NCI-H510A treated with DMSO at 0.1 percent for 48 hours (cell line): ENCODE measurements around the gene PLA2G4D.

Source experiments
- DNase-seq: peaks from one replicate; lab custom pipeline; 2025; lab: John Stamatoyannopoulos, UW

PLA2G4D gene

DNA sequence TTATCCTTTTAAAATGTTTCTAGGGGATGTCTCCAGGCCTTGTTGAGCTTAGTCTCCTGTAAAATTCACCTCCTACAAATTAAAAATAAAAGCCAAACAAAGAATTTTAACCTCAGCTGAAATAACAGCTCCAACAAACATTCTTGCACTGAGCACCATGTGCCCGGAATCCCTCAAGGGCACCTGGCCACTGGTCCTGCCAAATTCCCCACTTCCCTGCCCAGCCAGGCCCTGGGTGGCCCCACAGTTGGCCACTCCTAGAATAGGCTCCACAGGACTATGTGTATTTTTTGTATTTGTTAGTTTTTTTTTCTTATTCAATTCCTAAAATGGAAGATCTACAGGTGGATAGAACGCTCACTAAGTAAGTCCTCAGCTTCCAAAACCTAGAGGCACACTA, 40.4 kb downstream of the PLA2G4D start:
- DNase-seq = no peak

DNA sequence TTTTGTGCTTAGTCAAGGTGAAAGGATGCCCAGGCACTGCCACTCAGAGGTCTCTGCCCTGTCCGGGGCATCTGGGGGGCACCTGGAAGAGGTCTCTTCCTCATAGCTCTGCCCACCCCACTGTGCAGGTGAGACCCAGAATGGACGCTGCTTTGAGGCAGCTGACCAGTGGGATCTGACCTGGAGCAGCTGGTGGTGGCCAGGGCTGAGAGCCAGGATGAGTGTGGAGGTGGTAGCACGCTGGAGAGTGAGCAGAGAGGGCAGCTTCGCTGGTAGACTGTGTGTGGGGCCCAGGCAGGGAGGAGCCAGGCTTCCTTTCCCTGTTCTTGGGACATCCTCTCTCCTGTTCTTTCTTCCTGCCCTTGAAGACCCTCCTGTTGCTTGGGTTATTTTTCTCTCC, 41.4 kb downstream of the PLA2G4D start:
- no peak for DNase-seq

DNA sequence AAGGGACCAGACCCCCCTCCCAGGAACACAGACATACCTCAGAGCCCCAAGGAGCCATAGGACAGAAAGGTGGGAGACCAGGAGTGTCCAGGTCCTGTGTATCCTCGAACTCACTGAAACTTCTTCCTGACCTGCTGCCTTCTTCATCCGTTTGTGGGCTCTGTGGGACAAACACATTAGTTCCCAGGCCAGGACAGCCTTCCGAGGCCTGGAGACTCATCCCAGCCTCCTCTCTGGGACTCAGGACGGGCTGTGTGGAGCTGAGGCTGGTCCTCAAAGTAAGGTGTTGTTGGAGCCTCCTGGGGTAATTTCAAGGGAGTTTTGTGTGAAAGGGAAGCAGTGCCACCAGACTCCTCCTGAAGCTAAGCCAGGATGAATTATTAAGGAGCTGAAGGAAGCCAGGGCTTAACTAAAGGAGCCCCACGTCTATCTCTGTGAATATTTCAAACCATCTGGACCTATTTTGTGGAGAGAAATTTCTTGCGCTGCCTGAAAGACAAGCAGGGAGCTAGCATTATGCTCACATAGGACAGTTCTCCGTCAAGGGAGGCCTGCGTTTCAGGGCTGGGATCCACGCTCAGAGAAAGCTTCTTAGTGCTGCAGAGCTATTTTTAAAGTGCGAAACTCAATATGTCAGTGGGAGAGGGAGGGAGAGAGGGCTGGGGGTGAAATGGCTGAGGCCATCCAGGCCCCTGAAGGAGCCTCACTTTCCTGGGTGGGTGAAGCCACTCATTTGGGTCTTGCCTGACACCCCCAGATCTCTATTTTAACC, 43.7 kb downstream of the PLA2G4D start:
- no peak for DNase-seq

DNA sequence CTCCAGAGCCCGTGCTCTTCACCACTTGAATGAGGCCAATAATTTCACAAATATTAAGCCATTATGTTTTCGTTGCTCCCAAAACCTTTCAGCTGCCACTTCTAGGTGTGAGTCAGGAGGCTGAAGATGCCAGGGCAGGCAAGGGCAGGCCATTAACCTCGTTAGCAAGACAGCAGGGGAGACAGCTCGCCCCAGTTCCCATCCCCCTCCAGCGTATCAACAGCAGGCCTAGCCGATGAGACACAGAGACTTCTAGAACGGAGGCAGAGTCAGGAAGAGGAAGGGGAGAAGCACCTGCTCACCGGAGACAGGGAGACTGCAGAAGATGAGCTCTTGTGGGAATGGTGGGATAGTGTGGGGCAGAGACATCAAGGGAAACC, 45.6 kb downstream of the PLA2G4D start:
- no peak for DNase-seq

DNA sequence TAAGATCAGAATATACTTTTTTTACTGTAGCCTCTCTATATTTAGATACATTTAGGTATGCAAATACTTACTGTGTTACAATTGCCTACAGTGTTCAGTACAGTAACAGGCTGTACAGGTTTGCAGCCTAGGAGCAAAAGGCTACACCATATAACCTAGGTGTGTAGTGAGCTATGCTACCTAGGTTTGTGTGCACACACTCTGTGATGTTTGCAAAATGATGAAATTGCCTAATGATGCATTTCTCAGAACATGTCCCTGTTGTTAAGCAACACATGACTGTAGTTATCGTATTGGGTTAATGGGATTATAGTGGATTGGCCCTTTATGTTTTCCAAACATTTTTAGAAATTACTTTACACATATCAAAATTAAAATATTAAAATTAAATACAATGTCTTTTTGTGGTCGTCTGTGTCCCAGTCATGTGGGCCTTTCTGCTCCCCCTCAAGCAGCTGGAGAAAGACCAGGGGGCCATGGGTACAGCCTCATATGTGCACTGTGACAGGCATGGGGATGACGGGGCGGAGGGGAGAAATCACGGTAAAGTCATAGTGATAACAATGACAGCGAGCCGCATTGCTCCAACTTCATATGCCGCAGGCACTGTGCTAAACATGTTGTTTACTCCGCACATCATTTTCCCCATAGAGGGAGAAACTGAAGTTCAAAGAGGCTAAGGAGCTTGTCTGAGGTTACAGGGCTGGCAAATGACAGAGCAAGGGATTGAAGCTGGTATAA, 46.1 kb downstream of the PLA2G4D start:
- DNase-seq = no peak

DNA sequence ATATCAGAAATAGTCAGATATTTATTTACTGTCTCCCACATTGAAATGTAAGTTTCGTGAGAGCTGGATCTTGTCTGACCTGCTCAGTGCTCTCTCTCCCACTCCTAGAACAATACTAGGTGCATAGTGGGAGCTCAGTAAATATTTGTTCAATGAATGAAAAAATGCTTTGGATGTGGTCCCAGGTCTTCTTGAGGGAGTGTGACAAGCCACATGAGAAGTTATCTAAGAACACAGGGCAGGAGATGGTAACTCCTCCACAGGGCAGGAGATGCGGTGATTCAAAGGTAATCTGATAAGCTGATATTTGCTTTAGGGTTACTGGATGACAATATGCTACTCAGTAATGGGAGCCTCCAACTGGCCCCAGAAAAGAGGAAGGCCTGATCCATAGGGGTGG, 47.8 kb downstream of the PLA2G4D start:
- peak; percentile 70 for DNase-seq

DNA sequence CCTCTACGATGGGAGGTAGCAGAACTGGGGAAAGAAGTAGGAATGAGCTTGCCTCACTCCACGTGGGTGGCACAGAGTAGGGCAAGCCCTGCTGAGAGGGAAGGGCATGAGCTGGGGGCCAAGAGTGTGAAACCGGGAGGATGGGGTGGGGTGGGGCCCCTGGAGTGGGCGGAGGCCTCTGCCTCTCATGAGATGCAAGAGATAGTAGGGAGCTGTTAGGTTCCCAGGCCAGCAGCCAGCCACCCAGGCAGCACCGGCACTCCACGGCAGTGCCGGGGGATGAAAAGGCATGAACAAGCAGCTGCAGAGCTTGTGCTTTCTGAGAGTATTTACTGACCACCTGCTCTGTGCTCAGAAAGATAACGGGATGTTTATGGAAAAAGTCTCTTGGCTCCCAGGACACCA, 49.1 kb downstream of the PLA2G4D start:
- DNase-seq = no peak

DNA sequence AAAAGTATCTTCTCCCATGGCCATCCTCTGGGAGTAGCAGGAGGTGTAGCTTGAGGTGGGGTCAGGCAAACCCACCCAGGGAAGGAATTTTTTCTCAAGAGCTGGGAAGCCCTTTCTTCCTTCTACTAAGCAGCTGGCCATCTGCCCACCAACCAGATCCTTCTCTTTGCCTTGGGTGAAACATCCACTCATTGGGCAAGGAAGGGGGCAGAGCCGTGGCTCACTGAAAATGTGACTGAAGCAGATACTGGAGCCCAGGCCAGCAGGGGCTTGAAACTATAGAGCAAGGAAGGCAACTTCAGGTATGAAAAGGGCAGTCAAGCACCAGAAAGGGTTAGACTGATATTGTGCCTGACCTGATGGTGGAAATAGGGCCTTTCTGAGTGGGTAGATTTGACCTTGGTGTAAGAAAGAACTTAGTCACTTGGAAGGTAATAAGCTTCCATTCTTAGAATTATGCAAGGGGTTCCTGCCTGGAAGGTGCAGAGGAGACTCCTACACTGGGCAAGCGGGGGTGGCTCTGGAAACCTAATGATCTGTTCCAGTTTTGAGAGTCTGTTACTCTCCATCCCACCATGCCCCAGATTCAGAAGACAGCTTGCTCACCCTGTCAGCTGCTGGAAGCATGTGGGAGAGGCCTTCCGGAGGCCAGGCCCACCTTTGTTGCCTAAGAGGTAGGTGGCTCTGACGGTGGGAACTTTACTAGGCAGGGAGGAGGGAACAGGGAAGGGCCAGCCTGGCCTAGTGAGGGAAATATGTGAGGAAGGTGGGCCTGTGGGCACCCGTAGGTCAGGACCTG, 51.6 kb downstream of the PLA2G4D start:
- DNase-seq = no peak

DNA sequence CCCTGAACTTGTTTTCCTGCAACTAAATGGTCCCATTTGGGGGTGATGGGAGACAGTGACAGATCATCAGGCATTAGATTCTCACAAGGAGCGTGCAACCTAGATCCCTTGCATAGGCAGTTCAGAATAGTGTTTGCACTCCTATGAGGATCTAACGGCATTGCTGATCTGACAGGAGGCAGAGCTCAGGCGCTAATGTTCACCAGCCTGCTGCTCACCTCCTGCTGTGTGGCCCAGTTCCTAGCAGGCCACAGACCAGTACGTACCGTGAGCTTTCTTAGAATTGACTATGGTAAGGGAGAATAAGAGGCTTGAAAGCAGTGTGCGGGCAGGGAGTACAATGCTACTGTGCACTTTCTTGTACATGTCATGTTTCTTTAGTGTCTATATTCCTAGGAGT, 56.0 kb downstream of the PLA2G4D start:
- DNase-seq = no peak

DNA sequence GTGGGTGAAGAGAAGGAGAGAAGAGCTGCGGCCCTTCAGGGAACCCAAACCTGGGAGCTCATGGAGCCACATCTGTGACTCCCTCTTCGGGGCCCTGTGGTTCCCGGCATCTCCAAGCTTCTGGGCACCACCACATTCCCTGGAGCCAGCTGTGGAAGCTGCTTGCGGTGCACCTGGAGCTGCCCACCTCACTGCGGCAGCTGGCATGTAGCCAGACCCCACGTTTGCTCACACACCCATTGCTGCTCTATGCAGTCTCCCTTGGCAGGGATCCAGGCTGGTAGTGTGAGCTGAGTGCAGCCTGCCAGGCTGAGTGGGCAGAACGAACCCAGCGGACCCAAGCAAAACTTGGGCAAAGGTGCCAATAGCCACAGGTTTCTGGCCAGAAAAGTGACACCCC, 56.7 kb downstream of the PLA2G4D start:
- DNase-seq = peak; percentile 78

DNA sequence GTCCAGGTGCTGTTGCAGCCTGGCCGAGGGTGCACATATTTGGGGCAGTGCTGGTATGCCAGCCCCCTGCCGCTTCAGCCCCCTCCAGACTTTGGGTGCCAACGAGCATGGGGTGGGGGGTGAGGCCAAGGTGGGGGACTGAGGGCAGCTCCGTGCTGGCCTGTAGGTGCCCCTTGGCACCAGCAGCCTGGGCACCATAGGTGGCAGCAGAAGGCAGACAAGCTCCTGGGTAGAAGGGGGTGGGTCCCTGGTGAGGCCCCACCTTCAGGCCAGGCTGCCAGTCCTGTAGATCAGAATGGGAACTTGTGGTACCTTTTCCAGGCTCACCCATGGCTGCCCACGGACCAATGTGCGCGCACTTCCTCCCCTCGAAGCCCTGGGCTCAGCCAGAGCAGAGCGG, 57.4 kb downstream of the PLA2G4D start:
- no peak for DNase-seq

DNA sequence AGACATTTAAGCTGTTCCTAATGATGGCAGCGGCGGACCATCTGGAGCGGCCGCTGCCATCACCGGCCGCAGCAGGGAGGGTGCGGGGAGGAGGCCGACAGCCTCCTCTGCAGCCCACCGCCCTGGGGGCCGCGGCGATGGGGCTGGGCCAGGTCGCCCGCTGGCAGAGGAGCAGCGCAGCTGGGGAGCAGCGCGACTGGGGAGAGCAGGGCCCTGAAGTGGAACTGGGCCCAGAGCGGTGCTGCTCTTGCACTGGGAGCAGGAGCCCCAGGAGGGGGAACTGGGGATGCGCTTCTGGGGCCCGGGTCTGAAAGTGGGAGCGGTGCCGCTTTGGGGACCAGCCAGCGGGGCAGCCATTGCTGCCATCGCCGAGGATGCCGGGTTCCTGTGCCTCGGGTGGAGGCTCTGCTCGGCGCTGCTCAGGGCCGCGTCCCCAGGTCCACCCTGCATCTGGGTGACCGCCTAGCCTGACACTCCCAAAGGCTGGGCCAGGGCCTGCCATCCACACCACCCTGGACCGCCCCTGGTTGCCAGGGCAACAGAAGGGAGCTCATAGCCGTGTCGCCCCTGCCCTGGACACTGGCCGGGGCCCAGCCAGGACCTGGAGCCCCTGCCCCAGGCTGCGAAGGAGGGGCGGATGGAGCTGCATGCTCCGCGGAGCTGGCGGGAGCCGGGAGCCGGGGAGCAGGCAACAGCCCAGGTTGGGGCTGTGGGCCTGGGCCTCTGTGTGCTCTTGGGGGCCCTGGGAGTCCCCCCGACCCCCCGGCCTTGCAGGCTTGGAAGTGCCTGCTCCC, 58.1 kb downstream of the PLA2G4D start:
- no peak for DNase-seq

DNA sequence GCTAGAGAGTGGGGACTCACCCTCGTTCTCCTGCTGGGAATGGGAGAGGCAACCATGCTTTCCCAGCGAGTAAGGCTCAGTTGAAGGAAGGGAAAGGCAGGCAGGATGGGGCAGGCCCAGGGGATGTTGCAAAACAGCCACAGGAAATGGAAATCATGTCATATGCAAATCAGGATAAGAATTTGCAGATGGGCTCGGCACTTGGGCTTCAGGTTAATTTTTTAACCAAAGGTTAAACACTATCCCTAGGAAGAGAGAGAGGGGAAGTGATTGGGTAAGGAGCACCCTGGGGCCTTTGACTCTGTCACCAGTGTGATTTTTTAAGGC, 59.0 kb downstream of the PLA2G4D start:
- no peak for DNase-seq

DNA sequence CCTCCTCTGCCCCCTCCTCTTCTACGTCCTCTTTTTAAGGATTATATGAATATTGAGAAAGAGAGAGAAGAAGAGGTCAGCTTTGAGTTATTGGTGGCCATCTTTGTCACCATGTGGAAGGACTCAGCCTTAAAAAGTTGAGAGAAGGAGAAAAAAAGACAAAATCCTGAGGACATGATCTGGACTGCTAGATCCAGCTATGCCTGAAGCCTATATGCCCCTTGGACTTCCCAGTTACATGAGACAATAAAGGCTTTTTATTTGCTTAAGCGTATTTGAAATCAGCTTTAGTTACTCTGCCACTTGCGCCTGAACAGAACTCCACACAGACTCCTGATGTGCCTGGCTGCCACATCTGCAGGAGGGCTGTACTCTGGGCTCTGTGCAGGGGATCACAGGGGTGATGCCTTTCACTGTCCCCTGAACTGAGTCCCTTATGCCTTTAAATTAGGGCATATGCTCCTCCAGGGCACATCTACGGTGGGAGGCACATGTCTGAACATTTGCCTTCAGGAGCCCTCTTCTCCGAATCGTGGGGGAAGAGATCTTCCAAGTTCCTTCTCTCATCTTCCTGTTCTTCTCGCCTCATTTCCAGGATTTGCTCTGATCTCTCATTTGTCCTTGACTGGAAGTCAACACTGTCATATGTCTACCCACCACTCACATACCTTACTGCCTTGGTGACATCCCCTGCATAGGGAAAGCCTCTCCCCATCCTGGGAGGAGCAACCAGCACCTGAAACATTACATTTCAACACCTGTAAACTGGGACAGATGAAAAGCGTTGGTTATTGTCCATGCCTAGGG, 59.5 kb downstream of the PLA2G4D start:
- DNase-seq = no peak

DNA sequence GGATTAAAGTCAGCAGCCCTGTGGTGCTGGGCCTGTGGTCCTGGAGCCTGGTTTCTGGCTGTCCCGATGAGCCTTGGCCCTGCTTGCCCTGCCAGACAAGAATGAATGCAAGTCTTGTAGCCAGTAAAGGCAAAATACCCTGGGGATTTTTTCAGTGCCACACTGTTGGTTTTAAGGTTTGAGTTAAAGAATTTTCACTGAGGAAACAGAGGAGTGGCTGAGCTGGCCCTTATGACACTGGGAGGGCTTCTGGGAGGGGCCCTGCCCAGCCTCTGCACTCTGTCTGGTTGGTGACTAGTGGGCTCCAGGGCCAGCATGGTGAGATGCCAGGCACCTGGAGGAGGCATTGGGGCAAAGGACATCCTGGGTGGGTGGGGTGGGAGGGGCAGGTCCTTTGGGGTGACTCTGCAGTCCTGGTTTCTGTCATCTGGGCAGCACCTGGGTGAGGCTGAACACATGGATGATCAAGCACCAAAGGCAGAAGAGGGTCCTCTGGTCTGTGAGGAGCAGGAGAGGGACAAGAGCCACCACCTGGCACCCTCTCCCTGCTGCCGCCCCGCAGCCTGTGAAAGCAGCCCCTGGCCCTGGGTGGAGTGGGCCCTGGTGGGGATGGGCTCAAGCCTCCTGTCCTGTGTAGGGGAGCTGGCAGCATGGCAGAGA, 61.0 kb downstream of the PLA2G4D start:
- no peak for DNase-seq

DNA sequence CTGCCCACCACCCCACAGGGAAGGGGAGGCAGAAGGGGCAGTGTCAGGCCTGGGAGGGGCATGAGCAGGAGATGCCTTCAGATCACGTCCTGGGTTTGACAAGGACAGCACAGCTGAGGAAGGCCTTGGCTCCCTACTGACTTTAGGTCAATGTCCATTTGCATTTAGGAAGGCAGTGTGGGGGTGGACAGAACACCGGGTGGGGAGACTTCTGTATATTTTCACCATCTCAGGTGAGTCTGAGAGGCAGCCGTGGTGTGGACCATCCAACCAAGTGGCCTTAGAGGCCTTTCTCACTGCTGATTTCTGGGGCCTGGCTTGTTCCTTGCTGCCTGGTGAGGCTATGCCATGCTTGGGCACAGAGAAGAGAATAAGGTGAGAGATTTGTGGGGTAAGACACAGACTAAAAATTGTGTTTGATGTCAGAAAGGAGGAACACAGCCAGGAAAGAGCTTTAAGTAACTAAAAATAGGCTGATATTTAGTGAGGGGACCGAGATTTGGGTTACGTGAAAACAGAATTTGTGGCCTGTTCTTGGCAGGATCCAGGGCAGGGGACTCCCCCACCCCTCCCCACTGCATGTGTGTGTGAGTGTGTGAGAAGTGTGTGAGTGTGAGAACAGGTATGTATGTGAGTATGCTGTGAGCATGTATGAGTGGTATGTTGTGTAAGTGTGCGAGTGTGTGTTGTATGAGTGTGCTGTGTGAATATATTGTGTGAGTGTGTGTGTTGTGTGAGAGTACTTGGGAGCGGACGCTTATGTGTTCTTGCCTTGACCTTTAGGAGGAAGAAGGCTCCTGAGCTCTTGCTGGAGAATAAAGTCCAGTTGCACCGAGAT, 61.8 kb downstream of the PLA2G4D start:
- DNase-seq = no peak

DNA sequence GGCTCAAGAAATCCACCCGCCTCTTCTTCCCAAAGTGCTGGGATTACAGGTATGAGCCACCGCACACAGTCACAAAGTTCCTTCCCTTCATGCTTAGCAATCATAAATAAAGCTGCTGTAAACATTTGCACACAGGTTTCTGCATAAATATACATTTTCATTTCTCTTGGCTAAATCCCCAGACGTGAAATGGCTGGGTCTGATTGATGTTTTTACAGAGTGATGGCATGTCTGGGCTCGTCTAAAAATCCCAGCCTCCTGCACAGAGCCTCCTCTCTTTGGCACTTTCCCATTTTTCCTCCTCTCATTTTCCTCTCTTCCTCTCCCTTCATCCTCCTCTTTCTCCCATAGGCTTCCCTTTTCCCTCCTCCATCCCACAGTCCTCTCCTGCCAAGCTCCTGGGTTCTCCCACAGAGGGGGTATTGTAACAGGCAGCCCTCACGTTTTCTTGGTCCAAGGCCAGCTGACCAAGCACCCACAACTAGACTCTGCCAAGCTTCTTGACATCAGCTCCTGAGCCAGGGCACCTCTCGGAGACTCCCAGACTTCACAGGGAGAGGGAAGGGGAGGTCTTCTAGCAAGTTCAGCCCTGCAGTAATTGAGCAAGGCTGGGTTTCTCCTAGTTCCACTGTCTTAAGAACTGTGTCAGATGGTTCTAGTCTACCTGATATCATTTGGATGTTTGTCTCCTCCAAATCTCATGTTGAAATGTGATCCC, 63.0 kb downstream of the PLA2G4D start:
- no peak for DNase-seq

DNA sequence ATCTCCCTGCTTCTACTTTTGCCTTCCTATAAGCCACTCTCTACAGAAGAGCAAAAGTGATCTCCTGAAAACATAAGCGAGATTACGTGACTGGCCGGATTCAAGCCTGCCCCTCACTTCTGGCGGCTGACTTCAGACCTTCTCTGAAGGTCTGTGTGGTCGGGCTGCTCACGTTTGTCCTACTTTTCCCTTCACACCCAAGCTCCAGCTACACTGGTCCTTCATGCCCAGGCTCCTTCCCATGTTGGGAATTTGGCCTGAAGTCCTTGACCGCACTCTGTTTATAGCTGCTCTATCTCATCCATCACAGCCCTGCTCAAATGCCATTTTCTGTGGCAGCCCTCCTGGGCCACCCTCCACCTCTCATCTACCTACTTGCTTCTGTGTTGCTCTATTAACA, 66.8 kb downstream of the PLA2G4D start:
- DNase-seq = no peak

DNA sequence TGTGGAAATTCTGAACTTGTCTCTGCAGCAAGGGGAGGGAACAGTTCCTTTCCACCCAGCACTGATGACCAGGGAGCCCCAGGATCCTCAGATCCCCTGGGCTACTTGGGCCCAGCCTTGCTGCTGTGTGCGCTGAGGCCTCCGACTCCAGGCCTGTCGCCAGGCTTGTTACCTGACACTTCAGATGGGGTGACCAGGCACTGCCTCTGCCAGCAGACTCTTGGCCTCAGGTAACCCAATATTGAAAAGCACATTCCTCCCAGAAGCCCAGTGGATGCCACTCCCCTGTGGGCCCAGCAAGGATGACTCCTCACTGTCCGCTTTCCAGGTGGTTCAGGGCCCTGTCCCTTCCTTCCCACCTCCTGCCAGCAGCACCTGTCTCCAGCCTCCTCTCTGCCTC, 70.1 kb downstream of the PLA2G4D start:
- no peak for DNase-seq
